Natural killer cell (primary cell): ENCODE results near the gene ARHGAP26. TPM values are rescaled to one million over a fixed set of nuclear protein-coding genes. Genes with fewer than 3 reads are reported as not detected.

ENCODE experiments used
- ATAC-seq, 3 donors: fragments of 150-1000 bp in 2 of 3; fragments of 200-7000 bp in 1 of 3; cut with Tn5 transposase; 1 replicate in 1 of 3; 2 replicates in 2 of 3; pipeline ENCODE4 v1.10.0; 2021; ENCODE audit warnings: mild to moderate bottlenecking in 2 of 3, moderate library complexity in 2 of 3
- DNase-seq, 2 donors: peaks; one replicate each; pipeline versions ENCODE4 v3.0.0 to v3.0.0-alpha.2; 2013 to 2021; ENCODE audit warnings: mixed read lengths in 1 of 2
- H3K27ac ChIP-seq: one replicate; pipeline ENCODE4 v1.5.1; 2013; ENCODE audit warnings: mild to moderate bottlenecking, low read length
- H3K27me3 ChIP-seq: one replicate; pipeline ENCODE4 v1.6.1; 2013; ENCODE audit warnings: low read length; ENCODE audit not compliant: control insufficient read depth, insufficient read depth
- H3K36me3 ChIP-seq: one replicate; pipeline ENCODE4 v1.6.1; 2013; ENCODE audit warnings: low read length; ENCODE audit not compliant: control insufficient read depth, insufficient read depth
- H3K4me1 ChIP-seq: one replicate; pipeline ENCODE4 v1.6.1; 2013; ENCODE audit warnings: low read length; ENCODE audit not compliant: control insufficient read depth, insufficient read depth
- H3K4me3 ChIP-seq: one replicate; pipeline ENCODE4 v1.5.1; 2013; ENCODE audit warnings: low read length
- H3K9me3 ChIP-seq: one replicate; pipeline ENCODE4 v1.6.1; 2013; ENCODE audit warnings: low read length; ENCODE audit not compliant: control insufficient read depth, insufficient read depth
- H3K27ac Mint-ChIP-seq, 2 donors: one replicate each; pipeline ENCODE4 v1.8.0; 2022; ENCODE audit warnings: mild to moderate bottlenecking in 2 of 2, mixed read lengths in 2 of 2, moderate library complexity in 1 of 2
- H3K27me3 Mint-ChIP-seq, 2 donors: one replicate each; pipeline ENCODE4 v1.8.0; 2022; ENCODE audit warnings: low read depth in 2 of 2, mixed read lengths in 2 of 2
- H3K36me3 Mint-ChIP-seq: one replicate; pipeline ENCODE4 v1.8.0; 2022; ENCODE audit warnings: mixed read lengths
- H3K4me1 Mint-ChIP-seq, 2 donors: one replicate each; pipeline ENCODE4 v1.8.0; 2022; ENCODE audit warnings: mixed read lengths in 2 of 2
- H3K4me3 Mint-ChIP-seq: one replicate; pipeline ENCODE4 v1.8.0; 2022; ENCODE audit warnings: mild to moderate bottlenecking, moderate library complexity, mixed read lengths
- H3K9me3 Mint-ChIP-seq, 2 donors: one replicate each; pipeline ENCODE4 v1.8.0; 2022; ENCODE audit warnings: mixed read lengths in 2 of 2
- CTCF ChIP-seq: fragments of 200-600 bp; IDR thresholded peaks from one replicate; pipeline ENCODE4 v1.8.0; 2022; ENCODE audit warnings: antibody characterized with exemption
- WGBS: methylation state at CpG from one replicate; pipeline ENCODE4 v1.1.7; 2013; ENCODE audit warnings: missing lambda C conversion rate; ENCODE audit not compliant: insufficient coverage; 5-methylcytosine and 5-hydroxymethylcytosine counted together
- intact Hi-C: fragments of 100-400 bp; cut with micrococcal nuclease; formaldehyde crosslinking; loops from one replicate; pipeline ENCODE4 v1.14.2; 2022
- total RNA-seq, 4 donors: library from RNA; stranded (reverse); fragments of 120-200 nt in 1 of 4; gene quantifications; one replicate each; pipeline versions ENCODE4 v1.2.3 to v1.2.4, GENCODE V29; 2013 to 2022

The ARHGAP26 gene
- total RNA-seq, 3 donors from 2014 or later (not counting 1 experiment from before 2014, with no cell fraction given): 153 to 159 (median 158) TPM

- ATAC-seq (no peak), DNase-seq (no peak)
- Mint-ChIP-seq H3K9me3 (no peaks in the 10 kb centered on the region), H3K36me3 (peaks cover 7% of the 10 kb centered on the region), H3K27ac (peak overlapping the region in 1 of 2 donors; percentile 59), H3K4me1 (peaks cover 4 to 20% of the 10 kb centered on the region in 2 donors), H3K27me3 (no peaks in the 10 kb centered on the region), H3K4me3 (no peak overlapping the region)
- Histone ChIP-seq H3K36me3 (peaks cover 21% of the 10 kb centered on the region), H3K27ac (no peak overlapping the region), H3K27me3 (no peaks in the 10 kb centered on the region), H3K4me3 (no peak overlapping the region), H3K4me1 (no peaks in the 10 kb centered on the region), H3K9me3 (no peaks in the 10 kb centered on the region)
- 100% methylated on average over 1 of the region's 1 CpG for WGBS
- TF ChIP-seq CTCF: no peak
- intact Hi-C loops: no loop called here
These were observed 442.1 kb downstream of the ARHGAP26 start for GRCh38 chr5:143212261-143212660.

GRCh38 chr5:143213231-143213850, 443.2 kb downstream of the ARHGAP26 start:
- Mint-ChIP-seq H3K9me3 (no peaks in the 10 kb centered on the region), H3K4me3 (no peak overlapping the region), H3K27ac (no peak overlapping the region), H3K36me3 (peaks cover 7% of the 10 kb centered on the region), H3K4me1 (peaks cover 8 to 26% of the 10 kb centered on the region in 2 donors), H3K27me3 (no peaks in the 10 kb centered on the region)
- H3K4me3 ChIP-seq: no peak overlapping the region
- intact Hi-C loops: no loop called here
- no peak for ATAC-seq
- no peaks in the 10 kb centered on the region for H3K9me3 ChIP-seq
- peaks cover 23% of the 10 kb centered on the region for H3K36me3 ChIP-seq
- no peak overlapping the region for H3K27ac ChIP-seq
- DNase-seq: no peak
- WGBS: 82% methylated on average over 6 of the region's 6 CpGs
- H3K27me3 ChIP-seq: no peaks in the 10 kb centered on the region
- no peak for TF ChIP-seq CTCF
- H3K4me1 ChIP-seq: no peaks in the 10 kb centered on the region

GRCh38 chr5:143213851-143214363, 443.7 kb downstream of the ARHGAP26 start:
- no peak for DNase-seq
- Histone ChIP-seq H3K27me3 (no peaks in the 10 kb centered on the region), H3K27ac (no peak overlapping the region), H3K9me3 (no peaks in the 10 kb centered on the region), H3K4me3 (no peak overlapping the region), H3K4me1 (no peaks in the 10 kb centered on the region), H3K36me3 (peaks cover 23% of the 10 kb centered on the region)
- no peak for TF ChIP-seq CTCF
- ATAC-seq: no peak
- Mint-ChIP-seq H3K36me3 (peaks cover 7% of the 10 kb centered on the region), H3K4me1 (peaks cover 13 to 28% of the 10 kb centered on the region in 2 donors), H3K9me3 (no peaks in the 10 kb centered on the region), H3K27me3 (no peaks in the 10 kb centered on the region), H3K4me3 (no peak overlapping the region), H3K27ac (no peak overlapping the region)
- WGBS: 65% methylated on average over 11 of the region's 12 CpGs
- intact Hi-C loops: no loop called here

GRCh38 chr5:143214458-143214857, 444.3 kb downstream of the ARHGAP26 start:
- Mint-ChIP-seq H3K27me3 (no peaks in the 10 kb centered on the region), H3K9me3 (no peaks in the 10 kb centered on the region), H3K4me1 (peaks cover 17 to 34% of the 10 kb centered on the region in 2 donors), H3K36me3 (peaks cover 7% of the 10 kb centered on the region), H3K4me3 (no peak overlapping the region), H3K27ac (no peak overlapping the region)
- Histone ChIP-seq H3K9me3 (no peaks in the 10 kb centered on the region), H3K4me3 (no peak overlapping the region), H3K27me3 (no peaks in the 10 kb centered on the region), H3K36me3 (peaks cover 23% of the 10 kb centered on the region), H3K4me1 (no peaks in the 10 kb centered on the region), H3K27ac (no peak overlapping the region)
- ATAC-seq (no peak), DNase-seq (no peak)
- 97% methylated on average over 4 of the region's 4 CpGs for WGBS
- no peak for TF ChIP-seq CTCF
- intact Hi-C loops: no loop called here
